GM19438 (cell line): ENCODE data around the gene STX2.
A peak's percentile ranks its signal among the peaks of the same experiment; 100 is the strongest.

ENCODE experiments used
- ATAC-seq: cut with Tn5 transposase; IDR thresholded peaks from one replicate; pipeline ENCODE4 v1.9.1; 2021; ENCODE audit warnings: low read depth; ENCODE audit not compliant: unreplicated experiment

Gene STX2

DNA sequence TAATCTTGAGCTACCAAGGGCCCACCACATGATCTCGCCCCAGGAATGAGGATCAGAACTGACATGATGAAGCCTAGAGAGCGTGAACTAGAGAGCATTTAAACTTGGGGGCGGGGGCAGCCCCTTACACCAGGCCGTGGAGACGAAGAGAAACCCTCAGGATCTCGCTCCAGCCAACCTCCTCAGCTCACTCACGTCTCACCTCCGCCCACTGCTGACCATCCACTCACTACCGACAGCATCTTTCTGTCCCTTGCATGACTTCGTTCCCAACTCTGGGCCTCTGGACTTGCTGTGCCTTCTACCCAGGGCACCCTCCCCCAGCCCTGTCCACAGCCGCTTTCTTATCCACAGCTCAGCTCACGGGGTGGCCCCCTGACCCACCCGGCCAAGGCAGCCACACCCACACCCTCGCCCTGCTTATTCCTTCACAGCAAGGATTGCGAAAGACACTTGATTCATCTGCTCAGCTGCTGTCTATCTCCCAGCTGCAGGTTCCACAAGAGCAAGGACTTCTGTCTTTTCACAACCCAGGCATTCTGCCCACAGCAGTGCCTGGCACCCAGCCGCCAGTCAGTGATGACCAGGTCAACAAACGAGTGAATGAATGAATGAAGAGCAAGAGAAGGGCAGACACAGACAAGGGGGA, 6.4 kb downstream of the STX2 start:
- no peak for ATAC-seq

DNA sequence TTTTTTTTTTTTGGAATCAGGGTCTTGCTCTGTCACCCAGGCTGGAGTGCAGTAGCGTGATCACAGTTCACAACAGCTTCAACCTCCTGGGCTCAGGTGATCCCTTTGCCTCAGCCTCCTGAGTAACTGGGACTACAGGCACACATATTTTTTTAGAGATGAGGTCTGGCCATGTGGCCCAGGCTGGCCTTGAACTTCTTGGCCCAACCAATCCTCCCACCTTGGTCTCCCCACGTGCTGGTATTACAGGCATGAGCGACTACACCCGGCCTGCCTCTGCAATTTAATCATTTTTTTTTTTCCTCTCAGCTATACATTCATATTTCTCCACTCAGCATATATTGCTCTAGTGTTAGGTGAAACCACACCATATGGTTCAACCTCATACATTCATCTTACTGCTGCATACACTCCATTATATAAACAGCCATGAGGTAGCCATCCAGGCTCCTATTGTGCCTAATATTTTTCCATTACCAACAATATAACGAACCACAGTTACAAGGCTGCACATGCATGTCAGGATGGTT, 7.1 kb downstream of the STX2 start:
- no peak for ATAC-seq

DNA sequence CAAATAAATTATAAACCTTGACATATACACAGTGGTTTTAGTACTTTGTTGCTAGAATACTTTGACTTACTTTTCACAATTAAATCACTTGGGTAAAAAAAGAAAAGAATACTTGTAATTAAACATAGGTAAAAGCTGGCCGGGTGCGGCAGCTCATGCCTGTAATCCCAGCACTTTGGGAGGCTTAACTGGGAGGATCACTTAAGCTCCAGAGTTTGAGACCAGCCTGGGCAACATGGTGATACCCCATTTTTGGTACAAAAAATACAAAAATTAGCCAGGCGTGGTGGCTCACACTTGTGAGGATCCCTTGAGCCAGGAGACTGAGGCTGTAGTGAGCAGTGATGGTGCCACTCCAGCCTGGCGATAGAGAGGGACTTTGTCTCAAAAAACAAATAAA, 7.8 kb downstream of the STX2 start:
- no peak for ATAC-seq

- ATAC-seq, result no peak
Observed at GRCh38 chr12:130830246-130830551, 8.9 kb downstream of the STX2 start.

DNA sequence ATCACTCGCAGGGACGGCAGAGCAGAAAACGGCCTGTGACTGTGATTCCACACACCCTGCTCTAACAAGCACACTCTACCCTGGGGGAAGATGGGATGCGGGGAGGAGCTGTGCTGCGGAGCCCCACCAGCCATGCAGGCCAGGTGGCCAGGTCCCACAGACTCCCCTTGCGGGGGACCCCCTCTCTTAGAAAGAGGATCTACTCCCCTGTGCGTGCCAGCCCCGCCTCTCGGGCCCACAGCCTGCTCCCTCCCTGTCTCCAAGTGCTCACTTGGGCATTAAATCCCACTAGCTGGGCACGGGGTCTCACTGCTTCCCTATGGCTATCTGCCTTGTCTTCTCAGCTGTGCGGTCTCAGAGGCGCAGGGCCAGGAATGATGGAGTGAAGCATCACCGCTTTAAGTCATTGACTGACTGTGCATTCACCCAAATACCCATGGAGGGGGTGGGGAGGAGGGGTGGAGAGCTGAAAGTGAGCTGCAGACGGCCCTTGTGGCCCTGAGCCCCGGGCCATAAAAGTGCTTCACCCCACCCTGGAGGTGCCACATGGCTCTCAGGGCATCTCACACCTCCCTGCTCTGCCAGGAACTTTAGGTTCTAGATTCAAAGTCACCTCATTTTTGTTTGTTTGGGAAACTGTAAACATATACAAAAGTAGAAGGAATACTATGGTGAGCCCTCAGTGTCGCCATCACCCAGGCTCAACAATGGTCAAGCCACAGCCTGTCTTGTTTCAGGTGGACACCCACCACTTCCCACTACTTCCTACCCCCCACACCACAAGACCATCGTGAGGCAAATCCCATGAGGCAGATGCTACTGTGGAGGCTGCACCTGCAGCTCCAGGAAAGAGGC, 9.4 kb downstream of the STX2 start:
- ATAC-seq, result no peak

- ATAC-seq, result no peak
Observed at GRCh38 chr12:130828895-130829294, 10.2 kb downstream of the STX2 start.

DNA sequence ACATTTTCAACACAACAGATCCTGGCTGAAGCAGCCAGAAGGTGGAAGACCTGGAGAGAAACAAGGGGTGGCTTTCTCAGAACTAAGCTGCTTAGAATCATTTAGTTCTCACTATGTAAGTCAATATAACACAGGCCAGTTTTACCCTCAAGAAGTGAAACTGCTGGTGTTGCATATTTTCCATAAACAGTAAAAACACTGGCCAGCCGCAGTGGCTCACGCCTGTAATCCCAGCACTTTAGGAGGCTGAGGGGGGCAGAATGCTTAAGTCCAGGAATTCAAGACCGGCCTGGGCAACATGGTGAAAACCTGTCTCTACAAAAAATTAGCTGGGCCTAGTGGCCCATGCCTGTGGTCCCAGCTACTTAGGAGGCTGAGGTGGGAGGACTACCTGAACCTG, 11.6 kb downstream of the STX2 start:
- ATAC-seq, result no peak

DNA sequence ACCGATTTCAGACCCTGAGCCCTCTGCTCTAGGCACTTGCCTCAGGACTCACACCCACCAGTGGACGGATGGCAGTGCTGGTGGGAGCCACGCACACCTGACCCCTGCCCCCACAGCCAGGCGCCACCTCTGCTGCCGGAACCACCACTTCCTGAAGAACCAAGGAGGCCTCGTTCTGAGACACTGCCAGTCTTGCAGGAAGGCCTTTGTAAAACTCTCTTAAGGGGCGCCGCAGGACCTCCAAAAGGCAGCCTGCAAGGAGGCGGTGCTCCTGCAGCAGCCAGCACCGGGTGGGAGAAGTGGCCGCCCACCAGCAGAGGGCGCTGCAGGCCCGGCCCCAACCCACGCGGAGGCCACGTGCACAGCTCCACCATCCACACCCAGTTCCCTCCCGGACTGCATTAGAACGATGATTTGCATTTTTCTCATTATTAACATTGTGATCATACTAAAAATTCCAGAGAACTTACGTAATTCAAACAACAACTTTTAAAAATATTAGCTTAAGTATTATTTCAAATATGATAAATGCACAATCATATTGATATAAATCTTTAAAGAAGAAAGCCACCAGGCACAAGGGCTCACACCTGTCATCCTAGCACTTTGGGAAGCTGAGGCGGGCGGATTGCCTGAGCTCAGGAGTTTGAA, 12.8 kb downstream of the STX2 start:
- ATAC-seq, result no peak

DNA sequence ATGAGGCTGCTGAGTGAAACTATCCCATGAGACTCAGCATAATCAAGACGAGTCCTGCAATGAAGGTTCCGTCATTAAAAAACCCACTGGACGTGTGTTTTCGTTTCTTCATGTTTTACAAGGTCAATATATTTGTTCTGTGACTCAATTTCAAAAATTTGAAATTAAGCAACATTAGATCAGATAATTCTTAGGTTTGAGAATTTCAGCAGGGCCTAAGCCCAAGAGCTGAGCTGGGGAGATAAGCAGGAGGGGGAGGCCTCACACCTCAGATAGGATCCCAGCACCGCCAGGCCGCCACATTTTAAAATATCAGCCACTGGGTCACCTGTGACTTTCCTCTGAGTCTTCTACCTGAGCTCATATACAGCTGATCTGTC, 13.3 kb downstream of the STX2 start:
- no peak for ATAC-seq

DNA sequence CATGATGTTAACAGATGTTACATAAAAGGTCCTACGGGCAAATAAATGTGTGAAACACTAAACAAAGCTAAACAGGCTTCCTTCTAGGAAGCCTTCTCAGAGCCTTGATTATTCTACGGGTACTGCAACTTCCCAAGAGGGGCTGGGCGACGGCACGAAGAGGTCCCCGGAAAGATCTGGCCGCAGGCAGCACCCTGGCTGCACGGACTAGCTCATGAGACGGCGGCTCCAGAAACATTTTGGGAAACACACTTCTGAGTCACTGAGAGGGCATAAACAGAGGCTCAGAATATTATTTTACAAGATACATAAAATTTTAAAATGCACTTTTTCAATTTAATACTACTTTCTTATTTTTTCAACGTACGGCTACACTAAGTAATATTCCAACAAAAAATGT, 19.4 kb downstream of the STX2 start:
- ATAC-seq, result no peak

DNA sequence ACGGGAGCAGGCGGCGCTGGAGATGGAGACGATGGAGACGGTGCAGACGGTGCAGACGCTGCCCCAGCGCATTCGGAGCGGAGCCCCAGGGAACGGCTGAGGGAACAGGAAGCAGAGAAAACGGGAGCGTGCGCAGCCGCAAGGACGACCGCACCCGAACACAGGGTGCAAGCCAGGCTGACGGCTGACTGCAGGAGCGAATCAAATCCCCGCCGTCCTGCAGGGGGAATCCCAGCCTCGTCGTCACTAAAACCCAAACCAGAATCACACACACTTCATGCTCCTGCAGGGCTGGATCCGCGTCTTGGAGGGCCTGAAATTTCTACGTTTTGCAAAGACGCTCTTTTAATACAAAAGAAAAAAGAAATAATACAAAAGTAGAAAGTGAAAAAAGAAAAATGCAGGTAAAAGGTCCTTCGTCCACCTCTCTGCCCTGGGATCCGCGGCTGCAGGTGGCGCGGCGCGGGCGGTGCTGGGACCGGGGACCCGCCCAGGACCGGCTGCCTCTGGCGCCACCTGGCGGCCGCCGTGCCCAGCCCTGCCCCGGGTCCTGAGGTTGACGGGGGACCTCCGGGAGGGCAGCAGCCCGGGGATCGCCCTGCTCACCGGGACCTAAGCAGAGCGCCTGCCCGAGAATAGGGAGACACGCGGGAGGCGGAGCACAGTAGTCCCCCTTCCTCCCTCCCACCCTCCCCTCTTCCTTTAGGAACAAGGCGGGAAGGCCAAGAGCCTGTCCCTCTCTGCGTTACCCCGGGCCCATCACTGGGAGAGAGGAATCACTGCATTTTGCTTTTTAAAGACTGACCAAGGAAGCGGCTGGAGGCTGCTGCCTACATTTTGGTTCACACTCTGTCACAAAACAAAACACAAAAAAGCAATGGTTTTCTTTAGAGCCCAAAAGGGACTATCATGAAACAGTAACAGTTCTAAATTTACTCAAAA, 20.1 kb downstream of the STX2 start:
- ATAC-seq, result peak; percentile 86

DNA sequence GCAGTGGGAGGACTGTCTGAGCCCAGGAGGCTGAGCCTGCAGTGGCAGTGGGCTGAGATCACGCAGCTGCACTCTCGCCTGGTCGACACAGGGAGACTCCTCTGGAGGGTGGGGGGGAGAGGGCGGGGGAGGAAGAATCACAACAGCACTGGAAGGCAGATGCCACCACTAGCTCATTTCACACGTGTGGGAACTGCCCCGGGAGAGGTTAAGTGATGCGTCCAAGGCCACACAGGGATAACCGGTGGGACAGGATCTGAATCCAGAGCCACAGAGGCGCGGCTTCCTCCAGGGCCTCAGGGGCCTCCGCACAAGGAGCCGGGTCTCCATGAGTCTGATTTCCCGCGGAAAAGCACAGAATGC, 20.8 kb downstream of the STX2 start:
- peak; percentile 31 for ATAC-seq

DNA sequence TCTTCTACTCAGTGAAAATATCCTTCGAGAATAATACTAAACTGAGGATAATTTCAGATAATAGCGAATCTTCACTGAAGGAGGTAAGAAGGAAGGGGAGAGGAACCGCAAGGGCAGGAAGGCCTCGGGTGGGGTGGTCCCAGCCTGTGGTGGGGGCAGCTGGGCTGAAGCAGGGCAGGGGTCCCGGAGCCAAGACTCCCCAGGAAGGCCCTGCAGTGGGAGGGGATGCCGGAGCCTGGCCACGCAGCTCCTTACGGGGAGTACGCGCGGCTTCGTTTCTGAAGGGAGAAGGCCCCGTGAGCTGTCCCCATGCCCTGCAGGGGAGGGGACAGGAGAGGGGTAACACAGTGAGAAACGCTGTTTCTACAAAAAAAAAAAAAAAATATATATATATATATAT, 21.2 kb downstream of the STX2 start:
- no peak for ATAC-seq

- ATAC-seq, result no peak
Observed at GRCh38 chr12:130816097-130816496, 23.0 kb downstream of the STX2 start.

- no peak for ATAC-seq
Observed at GRCh38 chr12:130815028-130815741, 23.9 kb downstream of the STX2 start.

GRCh38 chr12:130813949-130814348, 25.1 kb downstream of the STX2 start:
- no peak for ATAC-seq

DNA sequence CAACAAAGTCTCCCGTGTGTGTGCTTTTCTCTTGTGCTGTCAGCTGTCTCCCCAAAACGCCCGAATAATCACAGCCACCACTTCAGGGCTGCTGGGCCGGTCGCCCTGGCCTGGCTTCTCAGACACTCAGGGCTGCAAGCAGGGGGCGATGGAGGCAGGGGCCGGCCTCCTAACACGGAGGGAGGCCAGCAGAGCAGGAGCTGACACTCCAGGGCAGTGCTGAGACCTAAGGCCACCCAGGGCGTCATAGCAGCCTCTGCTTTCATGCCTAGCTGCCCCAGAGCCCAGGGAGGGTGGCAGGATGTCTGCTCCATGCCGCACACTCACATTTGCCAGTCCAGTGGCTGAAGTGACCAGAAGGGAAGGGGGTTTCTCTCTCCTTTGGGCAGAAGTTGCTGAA, 25.6 kb downstream of the STX2 start:
- no peak for ATAC-seq

DNA sequence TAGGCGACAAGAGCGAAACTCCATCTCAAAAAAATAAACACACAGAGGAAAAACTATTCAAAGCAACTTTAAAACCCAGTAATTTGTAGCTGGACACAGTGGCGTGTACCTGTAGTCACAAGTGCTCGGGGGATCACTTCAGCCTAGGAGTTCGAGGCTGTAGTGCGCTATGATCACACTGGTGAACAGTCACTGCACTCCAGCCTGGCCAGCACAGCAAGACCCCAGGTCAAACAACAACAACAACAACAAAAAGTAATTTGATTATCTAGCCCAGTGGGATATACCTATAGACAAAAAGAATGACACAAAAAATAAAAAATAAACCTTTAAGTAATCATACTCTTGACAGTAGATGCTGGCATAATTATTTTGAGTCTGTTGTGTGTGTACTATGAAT, 29.3 kb downstream of the STX2 start:
- ATAC-seq, result no peak

DNA sequence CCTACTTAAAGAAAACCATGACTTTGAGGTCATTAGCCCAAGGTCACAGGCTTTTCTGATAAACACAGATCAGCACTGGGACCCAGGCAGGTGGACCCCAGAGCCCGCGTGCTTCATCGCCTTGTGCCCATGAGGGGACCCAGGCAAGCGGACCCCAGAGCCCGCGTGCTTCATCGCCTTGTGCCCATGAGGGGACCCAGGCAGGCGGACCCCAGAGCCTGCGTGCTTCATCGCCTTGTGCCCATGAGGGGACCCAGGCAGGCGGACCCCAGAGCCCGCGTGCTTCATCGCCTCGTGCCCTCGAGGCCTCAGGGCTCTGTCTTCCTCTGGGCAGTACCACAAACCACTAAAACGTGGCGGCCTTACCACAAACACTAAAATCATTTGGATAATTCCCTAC, 31.7 kb downstream of the STX2 start:
- ATAC-seq, result no peak

- no peak for ATAC-seq
Observed at GRCh38 chr12:130806574-130806973, 32.5 kb downstream of the STX2 start.
